PC-3 (cell line): Measurements from ENCODE around the gene CCS.

Experiments used
- EZH2 ChIP-seq: fragments of 300-600 bp; sonication (generic); IDR thresholded peaks from one replicate; pipeline ENCODE4 v1.6.1; 2017; ENCODE audit warnings: antibody characterized with exemption, mild to moderate bottlenecking, low read length; ENCODE audit not compliant: unreplicated experiment
- EZH2phosphoT487 ChIP-seq: fragments of 300-600 bp; sonication (generic); IDR thresholded peaks from 2 replicates; pipeline ENCODE4 v1.6.1; 2018; ENCODE audit warnings: mild to moderate bottlenecking, antibody characterized with exemption, low read length, borderline replicate concordance
- TF ChIP-seq, protein P1 (sequence below): fragments of 300-600 bp; sonication (generic); conservative IDR thresholded peaks from 2 replicates; pipeline ENCODE4 v1.5.1; 2017; ENCODE audit warnings: antibody characterized with exemption, low read depth, mild to moderate bottlenecking, low read length

DNA sequence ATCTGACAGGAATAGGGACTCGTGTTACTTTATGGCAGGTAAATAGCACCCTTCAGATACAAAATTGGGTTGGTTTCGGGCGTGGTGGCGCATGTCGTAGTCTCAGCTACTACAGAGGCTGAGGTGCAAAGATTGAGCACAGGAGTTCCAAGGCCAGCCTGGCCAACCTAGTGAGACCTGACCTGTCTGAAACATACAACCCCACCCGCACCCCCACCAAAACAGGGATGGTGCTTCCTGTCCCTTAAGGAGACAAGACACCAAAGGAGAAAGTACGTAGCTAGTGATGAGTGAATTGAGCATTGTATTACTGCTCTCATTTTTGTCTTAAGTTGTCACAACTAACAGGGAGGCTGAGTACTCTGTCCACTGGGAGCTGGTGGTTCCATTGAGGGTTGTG lies 59.7 kb downstream of the CCS start:
- TF ChIP-seq, protein P1, sequence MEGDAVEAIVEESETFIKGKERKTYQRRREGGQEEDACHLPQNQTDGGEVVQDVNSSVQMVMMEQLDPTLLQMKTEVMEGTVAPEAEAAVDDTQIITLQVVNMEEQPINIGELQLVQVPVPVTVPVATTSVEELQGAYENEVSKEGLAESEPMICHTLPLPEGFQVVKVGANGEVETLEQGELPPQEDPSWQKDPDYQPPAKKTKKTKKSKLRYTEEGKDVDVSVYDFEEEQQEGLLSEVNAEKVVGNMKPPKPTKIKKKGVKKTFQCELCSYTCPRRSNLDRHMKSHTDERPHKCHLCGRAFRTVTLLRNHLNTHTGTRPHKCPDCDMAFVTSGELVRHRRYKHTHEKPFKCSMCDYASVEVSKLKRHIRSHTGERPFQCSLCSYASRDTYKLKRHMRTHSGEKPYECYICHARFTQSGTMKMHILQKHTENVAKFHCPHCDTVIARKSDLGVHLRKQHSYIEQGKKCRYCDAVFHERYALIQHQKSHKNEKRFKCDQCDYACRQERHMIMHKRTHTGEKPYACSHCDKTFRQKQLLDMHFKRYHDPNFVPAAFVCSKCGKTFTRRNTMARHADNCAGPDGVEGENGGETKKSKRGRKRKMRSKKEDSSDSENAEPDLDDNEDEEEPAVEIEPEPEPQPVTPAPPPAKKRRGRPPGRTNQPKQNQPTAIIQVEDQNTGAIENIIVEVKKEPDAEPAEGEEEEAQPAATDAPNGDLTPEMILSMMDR, result no peak
- TF ChIP-seq EZH2 (no peak), EZH2phosphoT487 (no peak)
